H1 (cell line): ENCODE data around the gene DLG4.

Experiments used
- BRCA1 ChIP-seq: IDR thresholded peaks from 2 replicates; pipeline ENCODE4 v1.6.1; 2012; ENCODE audit warnings: low read depth, low read length, improper control_type of control experiment
- CTCF ChIP-seq, 3 experiments: IDR thresholded peaks; 1 replicate in 2 of 3; 2 replicates in 1 of 3; pipeline versions ENCODE4 v1.5.1 to v1.6.1; 2011; ENCODE audit warnings: low read length in 3 of 3, mild to moderate bottlenecking in 3 of 3, inconsistent platforms in 2 of 3, low read depth in 1 of 3, moderate library complexity in 1 of 3; ENCODE audit not compliant: insufficient read depth in 1 of 3; ENCODE audit errors: control extremely low read depth in 1 of 3
- EP300 ChIP-seq, 2 experiments: IDR thresholded peaks; 1 replicate in 1 of 2; 2 replicates in 1 of 2; pipeline ENCODE4 v1.6.1; 2011 to 2012; ENCODE audit warnings: low read depth in 2 of 2, low read length in 2 of 2, mild to moderate bottlenecking in 2 of 2, borderline replicate concordance in 1 of 2, inconsistent platforms in 1 of 2, moderate library complexity in 1 of 2
- EZH2 ChIP-seq: fragments of 200-600 bp; sonication (generic); IDR thresholded peaks from 2 replicates; pipeline ENCODE4 v1.7.1; 2012; ENCODE audit warnings: low read depth, mild to moderate bottlenecking, moderate library complexity, low read length, inconsistent platforms; ENCODE audit not compliant: severe bottlenecking
- JUND ChIP-seq: IDR thresholded peaks from 2 replicates; pipeline ENCODE4 v1.6.1; 2011; ENCODE audit warnings: mild to moderate bottlenecking, improper control_type of control experiment, low read length
- POLR2A ChIP-seq, 2 experiments: IDR thresholded peaks; 1 replicate in 1 of 2; 2 replicates in 1 of 2; pipeline ENCODE4 v1.6.1; 2011; ENCODE audit warnings: low read depth in 2 of 2, low read length in 2 of 2, mild to moderate bottlenecking in 2 of 2; ENCODE audit errors: control extremely low read depth in 1 of 2
- POLR2AphosphoS5 ChIP-seq: IDR thresholded peaks from 2 replicates; pipeline ENCODE4 v1.6.1; 2011; ENCODE audit warnings: low read depth, low read length
- RAD21 ChIP-seq, 2 experiments: IDR thresholded peaks in 1 of 2; conservative IDR thresholded peaks in 1 of 2; 2 replicates each; pipeline ENCODE4 v1.6.1; 2011; ENCODE audit warnings: low read depth in 2 of 2, low read length in 2 of 2, improper control_type of control experiment in 1 of 2, inconsistent platforms in 1 of 2, mild to moderate bottlenecking in 1 of 2, moderate library complexity in 1 of 2
- TAF1 ChIP-seq: IDR thresholded peaks from 2 replicates; pipeline ENCODE4 v1.6.1; 2011; ENCODE audit warnings: mild to moderate bottlenecking, low read depth, low read length
- TBP ChIP-seq: IDR thresholded peaks from 2 replicates; pipeline ENCODE4 v1.6.1; 2011; ENCODE audit warnings: low read depth, low read length, improper control_type of control experiment
- ZNF274 ChIP-seq: IDR thresholded peaks from 2 replicates; pipeline ENCODE4 v1.7.0; 2012; ENCODE audit warnings: low read length, borderline replicate concordance; ENCODE audit errors: extremely low read depth
- TF ChIP-seq, protein P1 (sequence below): IDR thresholded peaks from 2 replicates; pipeline ENCODE4 v1.6.1; 2011; ENCODE audit warnings: low read length, improper control_type of control experiment

GRCh38 chr17:7204336-7204735 lies 15.3 kb downstream of the DLG4 start:
- TF ChIP-seq, protein P1, sequence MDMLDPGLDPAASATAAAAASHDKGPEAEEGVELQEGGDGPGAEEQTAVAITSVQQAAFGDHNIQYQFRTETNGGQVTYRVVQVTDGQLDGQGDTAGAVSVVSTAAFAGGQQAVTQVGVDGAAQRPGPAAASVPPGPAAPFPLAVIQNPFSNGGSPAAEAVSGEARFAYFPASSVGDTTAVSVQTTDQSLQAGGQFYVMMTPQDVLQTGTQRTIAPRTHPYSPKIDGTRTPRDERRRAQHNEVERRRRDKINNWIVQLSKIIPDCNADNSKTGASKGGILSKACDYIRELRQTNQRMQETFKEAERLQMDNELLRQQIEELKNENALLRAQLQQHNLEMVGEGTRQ, result no peak
- no peak for TF ChIP-seq EZH2
- no peak for TF ChIP-seq TAF1
- no peak for TF ChIP-seq CTCF (IDR thresholded peaks at IDR 0.05; ENCODE audit: control extremely low read depth in 1 of 3, insufficient read depth in 1 of 3, low read depth in 1 of 3, low read length in 3 of 3)
- no peak for TF ChIP-seq POLR2AphosphoS5
- TF ChIP-seq BRCA1, result no peak
- no peak for TF ChIP-seq JUND
- TF ChIP-seq ZNF274, result no peak
- no peak for TF ChIP-seq TBP
- no peak for TF ChIP-seq POLR2A (IDR thresholded peaks at IDR 0.05; ENCODE audit: control extremely low read depth in 1 of 2, low read depth in 2 of 2, low read length in 2 of 2)
- no peak for TF ChIP-seq EP300 (IDR thresholded peaks at IDR 0.05; ENCODE audit: borderline replicate concordance in 1 of 2, low read depth in 2 of 2, low read length in 2 of 2)
- TF ChIP-seq RAD21 (IDR thresholded peaks at IDR 0.05 in 1 of 2, conservative IDR thresholded peaks at IDR 0.05 in 1 of 2; ENCODE audit: low read depth in 2 of 2, low read length in 2 of 2), result no peak
